Stromal cell of bone marrow (primary cell): ENCODE data around the gene TRPT1.

Experiments
- DNase-seq: peaks from one replicate; pipeline ENCODE4 v3.0.0-alpha.2; 2012; ENCODE audit warnings: low read depth

Gene TRPT1

GRCh38 chr11:64229090-64229743 lies 3.2 kb upstream of the TRPT1 start:
- DNase-seq: no peak

GRCh38 chr11:64227405-64227956 lies 1.5 kb upstream of the TRPT1 start:
- DNase-seq: no peak

GRCh38 chr11:64226507-64227051 lies 593 bp upstream of the TRPT1 start:
- no peak for DNase-seq

- no peak for DNase-seq
Measured at GRCh38 chr11:64224891-64225607, 937 bp downstream of the TRPT1 start.

- no peak for DNase-seq
Measured at GRCh38 chr11:64224151-64224890, 1.7 kb downstream of the TRPT1 start.

GRCh38 chr11:64223001-64223651 lies 2.9 kb downstream of the TRPT1 start:
- no peak for DNase-seq

- no peak for DNase-seq
Measured at GRCh38 chr11:64222651-64223000, 3.4 kb downstream of the TRPT1 start.

GRCh38 chr11:64220798-64221197 lies 5.2 kb downstream of the TRPT1 start:
- DNase-seq: no peak

GRCh38 chr11:64220271-64220670 lies 5.7 kb downstream of the TRPT1 start:
- no peak for DNase-seq

- DNase-seq: no peak
Measured at GRCh38 chr11:64219755-64220154, 6.2 kb downstream of the TRPT1 start.

GRCh38 chr11:64219354-64219684 lies 6.7 kb downstream of the TRPT1 start:
- DNase-seq: no peak

- no peak for DNase-seq
Measured at GRCh38 chr11:64218628-64219353, 7.2 kb downstream of the TRPT1 start.

GRCh38 chr11:64216879-64217278 lies 9.1 kb downstream of the TRPT1 start:
- no peak for DNase-seq

GRCh38 chr11:64211181-64211872 lies 14.7 kb downstream of the TRPT1 start:
- no peak for DNase-seq

GRCh38 chr11:64210301-64211020 lies 15.5 kb downstream of the TRPT1 start:
- DNase-seq: no peak

GRCh38 chr11:64209563-64209843 lies 16.5 kb downstream of the TRPT1 start:
- DNase-seq: no peak

GRCh38 chr11:64208796-64209562 lies 17.0 kb downstream of the TRPT1 start:
- DNase-seq: no peak

- DNase-seq: no peak
Measured at GRCh38 chr11:64208086-64208795, 17.7 kb downstream of the TRPT1 start.
